Measurements from ENCODE around the gene AUP1. TPM values are rescaled to one million over a fixed set of nuclear protein-coding genes. Genes with fewer than 3 reads are reported as not detected.
A peak's percentile ranks its signal among the peaks of the same experiment; 100 is the strongest.

The AUP1 gene
- total RNA-seq, 2 experiments from 2014 or later = 118 to 119 TPM

DNA sequence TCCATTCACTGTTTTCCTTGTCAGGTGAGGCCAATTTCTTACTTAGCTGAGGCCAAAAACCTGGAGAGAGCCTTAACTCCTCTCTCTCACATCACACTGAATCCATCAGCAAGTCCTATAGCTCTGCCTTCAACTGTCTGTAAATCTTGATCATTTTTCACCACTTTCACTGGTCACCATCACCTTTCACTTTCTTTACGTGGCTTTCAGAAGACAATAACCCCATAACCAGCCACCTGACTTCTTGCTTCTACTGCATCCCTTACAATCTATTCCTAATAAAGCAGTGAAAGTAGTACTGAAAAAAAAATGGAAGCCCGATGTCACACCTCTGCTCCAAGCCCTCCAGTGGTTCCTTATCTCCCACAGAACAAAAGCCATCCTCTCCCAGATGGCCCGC lies 16.5 kb upstream of the AUP1 start:
- CTCF ChIA-PET = interaction anchor here (0.5 to 2.4 kb wide), 5 partner anchors 13 to 96 kb away, joined by 3 to 8 read pairs (median 6); no protein-coding TSS in a partner anchor
- no peaks in the 10 kb centered on the region for H3K9me3 Mint-ChIP-seq

DNA sequence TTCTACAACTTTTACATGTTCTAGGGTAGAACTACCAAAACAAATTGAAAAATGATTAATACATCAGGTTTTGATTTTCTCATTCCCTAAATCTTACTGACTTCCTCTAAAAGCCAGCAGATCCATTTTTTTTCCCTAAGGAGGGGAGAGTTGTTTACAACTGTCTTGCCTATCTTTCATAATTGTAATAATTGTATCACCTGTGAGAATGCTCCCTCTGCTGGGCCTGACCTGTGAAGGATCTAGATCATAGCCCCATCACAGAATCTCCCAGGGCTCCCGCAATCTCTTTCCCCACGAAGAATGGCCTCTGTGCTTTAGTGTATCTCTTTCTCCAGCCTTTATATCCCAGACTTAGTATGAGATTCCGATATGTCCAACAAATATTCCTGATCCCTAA lies 15.1 kb upstream of the AUP1 start:
- Mint-ChIP-seq H3K27ac (no peak overlapping the region), H3K27me3 (peaks cover 54% of the 10 kb centered on the region), H3K9me3 (no peaks in the 10 kb centered on the region), H3K4me3 (no peak overlapping the region), H3K4me1 (peaks cover 9% of the 10 kb centered on the region), H3K36me3 (ENCODE audit: low read depth) (no peaks in the 10 kb centered on the region)
- POLR2A ChIA-PET = interaction anchor here (0.6 to 1.2 kb wide), 3 partner anchors 41 to 120 kb away, joined by 3 to 4 read pairs (median 3); partner anchors contain the start of genes CCDC142 and TTC31
- CTCF ChIA-PET = interaction anchor here (0.9 to 2.4 kb wide), 5 partner anchors 12 to 44 kb away, joined by 3 to 8 read pairs (median 6); no protein-coding TSS in a partner anchor
- DNase-seq = no peak

More for the DNA sequence above, 16.5 kb upstream of the AUP1 start:
- H3K4me1 Mint-ChIP-seq = peaks cover 8% of the 10 kb centered on the region
- H3K36me3 Mint-ChIP-seq (ENCODE audit: low read depth) = no peaks in the 10 kb centered on the region
- no peak for DNase-seq
- POLR2A ChIA-PET = interaction anchor here (0.9 kb wide), 1 partner anchor 20 kb away, joined by 3 read pairs; no protein-coding TSS in a partner anchor
- H3K27ac Mint-ChIP-seq = no peak overlapping the region
- H3K4me3 Mint-ChIP-seq = no peak overlapping the region
- peaks cover 62% of the 10 kb centered on the region for H3K27me3 Mint-ChIP-seq

DNA sequence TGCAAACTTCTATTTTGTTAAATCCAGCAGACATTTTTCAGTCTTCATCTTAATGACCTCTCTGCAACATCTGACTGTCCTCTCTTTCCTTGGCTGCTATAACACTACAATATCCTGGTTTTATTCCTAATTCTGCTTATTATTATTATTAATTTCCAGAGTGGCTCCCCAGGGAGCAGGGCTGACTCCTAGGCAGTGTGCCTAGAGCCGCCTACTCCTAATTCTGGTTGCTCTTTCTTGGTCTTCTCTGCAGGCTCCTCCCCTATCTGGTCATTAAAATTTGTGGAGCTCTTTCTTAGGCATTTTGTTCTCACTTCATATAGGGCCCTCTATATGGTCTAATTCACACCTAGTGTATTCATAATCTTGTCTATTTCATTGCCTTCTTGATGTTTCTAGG lies 13.5 kb upstream of the AUP1 start:
- H3K4me1 Mint-ChIP-seq = peaks cover 13% of the 10 kb centered on the region

DNA sequence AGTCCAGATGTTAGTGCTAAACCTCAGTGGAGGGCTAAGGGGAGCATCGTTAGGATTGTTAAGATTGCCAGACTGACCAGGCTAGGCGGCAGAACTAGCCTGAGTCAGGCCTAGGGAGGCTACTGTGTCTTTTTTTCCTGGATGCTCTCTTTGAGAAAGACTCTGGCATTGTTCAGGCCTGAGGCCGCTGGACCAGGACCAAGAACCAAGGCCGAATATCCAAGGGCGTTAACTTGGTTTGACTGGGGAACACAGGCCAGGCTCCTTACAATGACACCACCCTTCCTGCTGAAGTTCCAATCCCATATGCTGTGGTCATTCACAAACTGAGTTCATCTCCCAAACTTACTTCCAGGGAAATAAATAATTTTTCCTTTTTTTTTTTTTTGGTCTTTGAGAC lies 10.8 kb upstream of the AUP1 start:
- ChIA-PET CTCF (interaction anchor here (0.6 to 1.3 kb wide), 3 partner anchors 47 to 465 kb away, joined by 3 to 6 read pairs (median 3); no protein-coding TSS in a partner anchor), POLR2A (no interaction called here)
- no peak for DNase-seq
- no peaks in the 10 kb centered on the region for H3K9me3 Mint-ChIP-seq
- no peak overlapping the region for H3K4me3 Mint-ChIP-seq
- H3K36me3 Mint-ChIP-seq (ENCODE audit: low read depth) = no peaks in the 10 kb centered on the region
- H3K4me1 Mint-ChIP-seq = peaks cover 12% of the 10 kb centered on the region
- peaks cover 46% of the 10 kb centered on the region for H3K27me3 Mint-ChIP-seq
- H3K27ac Mint-ChIP-seq = no peak overlapping the region

More for the DNA sequence above, 13.5 kb upstream of the AUP1 start:
- Mint-ChIP-seq H3K36me3 (ENCODE audit: low read depth) (no peaks in the 10 kb centered on the region), H3K27me3 (peaks cover 55% of the 10 kb centered on the region), H3K4me3 (no peak overlapping the region), H3K27ac (no peak overlapping the region), H3K9me3 (no peaks in the 10 kb centered on the region)
- DNase-seq = no peak
- ChIA-PET POLR2A (no interaction called here), CTCF (interaction anchor here (0.7 to 1.0 kb wide), 2 partner anchors 45 to 364 kb away, joined by 3 to 7 read pairs; no protein-coding TSS in a partner anchor)

DNA sequence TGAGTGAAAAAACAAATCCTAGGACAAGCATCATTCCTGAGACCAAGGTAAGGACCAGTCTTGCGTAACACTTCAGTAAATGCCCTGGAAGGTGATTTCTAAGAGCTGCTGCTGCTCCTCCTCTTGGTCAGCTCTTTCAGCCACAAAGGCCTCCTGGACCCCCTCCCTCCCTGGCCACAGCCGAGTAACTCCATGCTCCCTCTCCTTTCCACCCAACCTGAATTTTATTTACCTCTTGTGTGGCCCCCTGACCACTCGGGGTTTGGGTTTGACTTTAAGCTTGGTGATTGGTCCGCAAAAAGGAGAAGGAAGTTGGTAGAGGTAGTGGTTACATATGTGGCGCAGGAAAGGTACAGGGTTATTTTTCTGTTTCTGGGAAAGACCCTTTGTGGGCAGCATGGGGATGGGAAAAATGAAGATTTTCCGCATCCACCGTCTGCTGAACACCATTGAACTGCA lies 9.4 kb upstream of the AUP1 start:
- DNase-seq = no peak
- CTCF ChIA-PET = interaction anchor here (1.0 kb wide), 1 partner anchor 285 kb away, joined by 3 read pairs; no protein-coding TSS in a partner anchor
- Mint-ChIP-seq H3K9me3 (no peaks in the 10 kb centered on the region), H3K27me3 (peaks cover 35% of the 10 kb centered on the region), H3K4me3 (no peak overlapping the region), H3K36me3 (ENCODE audit: low read depth) (no peaks in the 10 kb centered on the region), H3K4me1 (peaks cover 12% of the 10 kb centered on the region), H3K27ac (no peak overlapping the region)
- POLR2A ChIA-PET = interaction anchor here (1.1 to 2.5 kb wide), 2 partner anchors 8 to 10 kb away, joined by 3 to 6 read pairs; partner anchors contain the start of genes AUP1 and HTRA2

DNA sequence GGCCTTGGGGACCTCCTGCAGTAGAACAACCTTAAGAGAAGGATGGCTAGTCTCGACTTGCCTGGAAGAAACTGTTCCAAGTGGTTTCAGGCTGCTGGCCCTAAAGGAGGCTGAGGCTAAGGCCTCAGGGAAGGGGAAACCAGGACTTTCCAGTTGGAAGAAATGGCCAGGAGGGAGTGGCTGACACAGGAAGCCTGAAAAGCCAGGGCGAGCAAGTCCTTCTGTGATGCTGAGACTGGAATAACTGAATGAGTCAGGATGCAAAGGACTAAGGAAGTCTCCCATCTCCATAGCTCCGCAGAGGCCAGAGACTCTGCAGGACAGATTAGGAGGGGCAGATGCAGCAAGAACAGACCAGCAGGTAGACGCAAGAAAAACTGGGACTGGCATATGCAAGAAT lies 7.6 kb upstream of the AUP1 start:
- H3K36me3 Mint-ChIP-seq (ENCODE audit: low read depth) = peaks cover 11% of the 10 kb centered on the region

DNA sequence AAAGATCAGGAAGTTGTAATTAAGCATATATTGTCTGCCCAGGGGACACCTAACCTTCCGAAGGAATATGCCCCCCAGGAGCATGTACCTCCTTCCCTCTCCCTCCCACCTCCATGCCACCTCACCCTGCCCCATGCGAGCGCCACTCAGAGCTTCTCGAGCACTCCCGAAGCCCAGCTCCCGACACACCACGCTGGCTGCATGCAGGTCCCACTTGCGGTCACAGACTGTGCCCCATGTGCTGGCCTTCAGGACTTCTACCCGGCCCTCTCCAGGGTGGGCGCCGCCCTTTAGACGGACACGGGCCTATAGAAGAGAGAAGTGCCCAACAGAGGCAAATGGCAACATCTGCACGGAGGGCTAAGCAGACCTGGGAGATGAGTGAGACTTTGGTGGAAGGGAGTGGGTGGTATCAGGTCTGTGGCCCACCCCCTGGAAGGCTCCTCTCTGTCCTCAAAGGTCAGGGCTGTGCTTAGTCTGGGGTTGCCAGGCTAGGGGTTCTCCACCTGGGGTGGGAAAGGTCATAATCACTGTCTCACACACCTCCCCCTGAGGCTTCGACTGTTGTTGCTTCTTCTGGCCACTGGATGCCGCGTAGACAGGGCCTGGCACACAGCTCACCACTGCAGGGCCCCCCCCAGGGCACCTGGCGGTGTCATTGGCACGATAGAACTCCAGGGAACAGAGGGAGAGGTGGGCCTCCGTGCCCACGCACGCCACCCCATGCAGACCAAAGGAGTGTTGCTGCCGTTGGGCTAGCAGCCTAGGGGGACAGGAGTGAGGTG lies 6.9 kb upstream of the AUP1 start:
- Mint-ChIP-seq H3K27me3 (peaks cover 27% of the 10 kb centered on the region), H3K4me3 (no peak overlapping the region), H3K27ac (no peak overlapping the region), H3K4me1 (peaks cover 22% of the 10 kb centered on the region), H3K36me3 (ENCODE audit: low read depth) (peaks cover 14% of the 10 kb centered on the region), H3K9me3 (no peaks in the 10 kb centered on the region)
- ChIA-PET POLR2A (interaction anchor here (1.9 kb wide), 1 partner anchor 49 kb away, joined by 6 read pairs; no protein-coding TSS in a partner anchor), CTCF (no interaction called here)
- no peak for DNase-seq

More for the DNA sequence above, 7.6 kb upstream of the AUP1 start:
- peaks cover 28% of the 10 kb centered on the region for H3K27me3 Mint-ChIP-seq
- no peaks in the 10 kb centered on the region for H3K9me3 Mint-ChIP-seq
- ChIA-PET POLR2A (no interaction called here), CTCF (no interaction called here)
- no peak for DNase-seq
- no peak overlapping the region for H3K27ac Mint-ChIP-seq
- no peak overlapping the region for H3K4me3 Mint-ChIP-seq
- peaks cover 14% of the 10 kb centered on the region for H3K4me1 Mint-ChIP-seq

DNA sequence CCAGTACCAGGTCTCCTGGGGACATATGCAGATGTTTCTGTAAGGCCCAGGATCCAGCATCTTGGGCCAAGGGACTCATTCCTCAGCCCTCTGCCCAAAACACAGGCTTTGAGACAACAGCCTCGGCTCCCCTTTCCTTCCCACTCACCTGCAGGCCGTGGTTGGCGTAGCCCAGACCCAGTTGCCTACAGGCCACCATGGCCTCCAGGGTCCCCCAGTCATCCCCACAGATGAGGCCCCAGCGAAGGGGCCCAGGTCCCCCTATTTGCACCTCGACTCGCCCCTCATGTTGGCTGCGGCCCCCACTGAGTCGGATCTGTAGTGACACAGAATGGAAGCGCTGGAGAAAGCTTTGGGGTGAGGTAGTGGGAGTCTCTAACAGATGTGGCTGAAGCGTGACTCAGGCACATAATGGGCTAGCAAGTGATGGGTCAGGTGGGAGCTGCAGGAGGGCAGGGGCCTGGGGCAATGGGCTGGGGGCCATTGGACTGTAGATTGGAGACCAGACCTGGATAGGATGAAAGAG lies 6.0 kb upstream of the AUP1 start:
- H3K9me3 Mint-ChIP-seq = no peaks in the 10 kb centered on the region
- peaks cover 20% of the 10 kb centered on the region for H3K36me3 Mint-ChIP-seq (ENCODE audit: low read depth)
- CTCF ChIA-PET = interaction anchor here (7.1 kb wide), 1 partner anchor 53 kb away, joined by 109 read pairs; no protein-coding TSS in a partner anchor
- no peak overlapping the region for H3K27ac Mint-ChIP-seq
- POLR2A ChIA-PET = interaction anchor here (1.9 kb wide), 1 partner anchor 50 kb away, joined by 6 read pairs; no protein-coding TSS in a partner anchor
- peaks cover 24% of the 10 kb centered on the region for H3K27me3 Mint-ChIP-seq
- no peak for DNase-seq
- H3K4me3 Mint-ChIP-seq = no peak overlapping the region
- H3K4me1 Mint-ChIP-seq = peaks cover 31% of the 10 kb centered on the region

DNA sequence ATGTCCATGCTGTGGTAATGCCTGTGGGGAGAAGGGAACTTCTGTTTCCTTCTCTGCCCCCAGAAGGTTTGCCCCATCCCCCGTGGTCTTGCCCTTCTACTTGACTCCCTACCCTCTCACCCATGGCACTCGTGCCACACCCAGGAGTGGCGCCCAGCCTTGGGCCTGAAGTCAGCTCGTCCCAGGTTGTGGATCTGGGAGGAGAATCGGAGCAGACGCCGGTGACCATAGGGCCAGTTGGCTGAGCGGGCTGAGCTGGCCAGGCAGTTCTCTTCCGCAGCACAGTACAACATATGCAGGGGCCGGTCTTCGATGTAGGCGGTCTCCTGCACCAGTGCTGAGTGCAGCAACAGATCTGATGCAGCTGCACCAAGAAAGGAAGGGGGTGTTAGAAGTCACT lies 4.9 kb upstream of the AUP1 start:
- POLR2A ChIA-PET = interaction anchor here (1.9 kb wide), 1 partner anchor 51 kb away, joined by 6 read pairs; no protein-coding TSS in a partner anchor
- peaks cover 24% of the 10 kb centered on the region for H3K27me3 Mint-ChIP-seq
- no peak for DNase-seq
- H3K4me1 Mint-ChIP-seq = peaks cover 29% of the 10 kb centered on the region
- no peaks in the 10 kb centered on the region for H3K9me3 Mint-ChIP-seq
- CTCF ChIA-PET = interaction anchor here (7.1 kb wide), 1 partner anchor 54 kb away, joined by 109 read pairs; no protein-coding TSS in a partner anchor
- no peak overlapping the region for H3K27ac Mint-ChIP-seq
- H3K4me3 Mint-ChIP-seq = no peak overlapping the region
- peaks cover 22% of the 10 kb centered on the region for H3K36me3 Mint-ChIP-seq (ENCODE audit: low read depth)

DNA sequence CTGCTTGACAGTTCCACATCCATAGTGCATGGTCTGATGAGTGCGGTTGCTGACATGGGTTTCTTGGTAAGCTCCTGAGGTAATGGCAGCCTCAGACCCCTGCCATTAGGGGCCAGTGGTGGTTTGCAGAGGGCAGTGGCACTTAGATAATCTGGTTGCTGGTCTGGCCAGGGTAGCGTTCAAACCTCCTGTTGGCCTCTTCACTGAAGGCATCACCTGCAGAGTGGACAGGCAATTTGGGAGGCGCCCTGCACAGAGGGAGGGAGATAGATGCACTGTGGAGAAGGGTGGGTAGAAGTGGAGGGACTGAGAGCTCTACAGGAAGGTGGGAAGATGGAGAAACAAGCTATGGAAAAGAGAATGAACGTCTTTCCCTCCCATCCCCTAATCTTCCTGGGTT lies 4.0 kb upstream of the AUP1 start:
- no peak for DNase-seq
- no peak overlapping the region for H3K27ac Mint-ChIP-seq
- H3K9me3 Mint-ChIP-seq = no peaks in the 10 kb centered on the region
- CTCF ChIA-PET = interaction anchor here (1.2 to 7.1 kb wide), 6 partner anchors 12 to 75 kb away, joined by 3 to 109 read pairs (median 18); partner anchors contain the start of genes CCDC142, MRPL53, TTC31 and WBP1
- H3K4me1 Mint-ChIP-seq = peaks cover 27% of the 10 kb centered on the region
- H3K27me3 Mint-ChIP-seq = peaks cover 16% of the 10 kb centered on the region
- H3K36me3 Mint-ChIP-seq (ENCODE audit: low read depth) = peaks cover 28% of the 10 kb centered on the region
- no peak overlapping the region for H3K4me3 Mint-ChIP-seq
- POLR2A ChIA-PET = interaction anchor here (1.0 to 6.5 kb wide), 5 partner anchors 11 to 79 kb away, joined by 3 to 64 read pairs (median 52); partner anchors contain the start of genes INO80B, LBX2, PCGF1 and TLX2

DNA sequence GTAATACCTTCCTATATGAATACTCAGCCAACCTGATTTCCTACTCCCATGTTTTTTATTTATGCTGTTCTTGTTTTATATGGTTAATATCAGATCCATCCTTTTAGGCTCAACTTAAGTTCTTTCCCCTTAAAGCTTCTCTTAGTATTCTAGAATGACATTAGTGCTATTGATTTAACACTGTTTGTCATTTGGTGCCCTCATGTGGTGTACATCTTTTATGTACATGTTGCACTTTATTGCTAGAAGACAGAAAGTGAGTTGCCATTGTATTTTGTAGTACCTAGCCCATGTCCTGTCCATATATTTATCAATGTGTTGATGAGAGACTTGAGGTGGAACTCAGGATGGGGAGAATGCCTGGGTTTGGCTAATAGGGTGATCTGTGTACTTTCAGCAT lies 2.7 kb upstream of the AUP1 start:
- POLR2A ChIA-PET = interaction anchor here (0.9 to 6.5 kb wide), 13 partner anchors 9 to 77 kb away, joined by 3 to 66 read pairs (median 27); partner anchors contain the start of genes CCDC142, DOK1, INO80B and LBX2
- peak overlapping the region; percentile 27 for H3K4me3 Mint-ChIP-seq
- peak overlapping the region; percentile 62 for H3K27ac Mint-ChIP-seq
- H3K4me1 Mint-ChIP-seq = peaks cover 39% of the 10 kb centered on the region
- no peak for DNase-seq
- CTCF ChIA-PET = interaction anchor here (0.6 to 7.1 kb wide), 25 partner anchors 13 to 705 kb away, joined by 3 to 109 read pairs (median 5); partner anchors contain the start of genes C2orf81, CCDC142, INO80B and LBX2
- H3K27me3 Mint-ChIP-seq = peaks cover 4% of the 10 kb centered on the region
- H3K36me3 Mint-ChIP-seq (ENCODE audit: low read depth) = peaks cover 41% of the 10 kb centered on the region
- no peaks in the 10 kb centered on the region for H3K9me3 Mint-ChIP-seq

DNA sequence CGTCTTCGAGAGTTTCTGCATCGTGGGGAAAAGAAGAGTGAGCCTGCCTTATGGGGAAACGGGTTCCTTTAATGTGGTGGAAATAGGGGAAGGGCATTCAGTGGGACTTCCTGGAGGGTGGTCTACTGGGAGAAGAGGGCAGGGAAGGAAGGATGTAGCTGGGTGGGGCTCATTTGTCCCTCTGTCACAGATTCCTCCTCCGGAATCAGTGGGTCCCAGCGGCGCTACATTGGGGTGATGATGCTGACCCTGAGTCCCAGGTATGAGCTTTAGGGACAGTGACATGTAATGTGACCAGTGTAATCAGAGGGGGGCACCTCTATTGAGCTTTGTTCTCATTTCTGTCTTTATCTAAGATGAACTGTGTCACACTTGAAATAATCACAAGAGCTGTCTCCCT lies 2.2 kb upstream of the AUP1 start:
- DNase-seq = no peak
- POLR2A ChIA-PET = interaction anchor here (0.9 to 6.5 kb wide), 20 partner anchors 8 to 605 kb away, joined by 3 to 66 read pairs (median 6); partner anchors contain the start of genes C2orf81, CCDC142, DGUOK and DOK1
- CTCF ChIA-PET = interaction anchor here (0.6 to 7.1 kb wide), 28 partner anchors 14 to 794 kb away, joined by 3 to 109 read pairs (median 5); partner anchors contain the start of genes C2orf81, CCDC142, INO80B and LBX2

More for the DNA sequence above, 2.2 kb upstream of the AUP1 start:
- Mint-ChIP-seq H3K4me3 (peak overlapping the region; percentile 97), H3K27me3 (no peaks in the 10 kb centered on the region), H3K4me1 (peaks cover 45% of the 10 kb centered on the region), H3K36me3 (ENCODE audit: low read depth) (peaks cover 46% of the 10 kb centered on the region), H3K9me3 (no peaks in the 10 kb centered on the region), H3K27ac (peak overlapping the region; percentile 96)

Data from activated CD4-positive, alpha-beta memory T cell treated with anti-CD3 and anti-CD28 coated beads, Interleukin-2, amount 10 ng/mL, durations not matched to agents 7 days and 5 days (primary cell).